Cardiac fibroblast (primary cell): ENCODE measurements around the gene ADGRA1.

Experiments used
- DNase-seq, 2 donors: peaks; one replicate each; pipeline versions ENCODE4 v3.0.0 to v3.0.0-alpha.2; 2010; ENCODE audit warnings: low read depth in 2 of 2
- H3K4me3 ChIP-seq, 2 donors: replicated peaks in 1 of 2; 1 replicate in 1 of 2; 2 replicates in 1 of 2; pipeline ENCODE4 v1.5.1; 2011; ENCODE audit warnings: low read depth in 2 of 2, low read length in 2 of 2, mild to moderate bottlenecking in 2 of 2, moderate library complexity in 1 of 2
- CTCF ChIP-seq: IDR thresholded peaks from one replicate; pipeline ENCODE4 v1.5.1; 2011; ENCODE audit warnings: low read depth, mild to moderate bottlenecking, low read length, inconsistent platforms

Gene ADGRA1

GRCh38 chr10:133042061-133042460 lies 45.7 kb upstream of the ADGRA1 start:
- no peak for DNase-seq
- H3K4me3 ChIP-seq: no peak overlapping the region
- TF ChIP-seq CTCF: no peak

GRCh38 chr10:133042816-133043215 lies 44.9 kb upstream of the ADGRA1 start:
- no peak for TF ChIP-seq CTCF

GRCh38 chr10:133043541-133044225 lies 44.0 kb upstream of the ADGRA1 start:
- TF ChIP-seq CTCF: no peak
- DNase-seq: no peak
- H3K4me3 ChIP-seq: no peak overlapping the region

More at GRCh38 chr10:133042816-133043215, 44.9 kb upstream of the ADGRA1 start:
- no peak overlapping the region for H3K4me3 ChIP-seq
- no peak for DNase-seq

- no peak for TF ChIP-seq CTCF
- no peak overlapping the region for H3K4me3 ChIP-seq
- DNase-seq: peak; percentile 5 to 13
Measured at GRCh38 chr10:133044401-133044811, 43.3 kb upstream of the ADGRA1 start.

- DNase-seq: no peak
- H3K4me3 ChIP-seq: no peak overlapping the region
- TF ChIP-seq CTCF: no peak
Measured at GRCh38 chr10:133045556-133046389, 42.0 kb upstream of the ADGRA1 start.

- no peak overlapping the region for H3K4me3 ChIP-seq
- DNase-seq: no peak
- no peak for TF ChIP-seq CTCF
Measured at GRCh38 chr10:133046390-133046765, 41.3 kb upstream of the ADGRA1 start.
